Left lung (tissue), 10 donors: ENCODE measurements around the gene KLRB1. TPM values are rescaled to one million over a fixed set of nuclear protein-coding genes. Genes with fewer than 3 reads are reported as not detected.
A peak's percentile ranks its signal among the peaks of the same experiment; 100 is the strongest.

Experiments
- ATAC-seq: fragments of 200-7000 bp; cut with Tn5 transposase; one replicate; pipeline ENCODE4 v1.9.1; 2020; ENCODE audit warnings: moderate library complexity
- DNase-seq, 4 donors: peaks; one replicate each; pipeline ENCODE4 v3.0.0-alpha.2; 2013 to 2020
- H3K27ac ChIP-seq, 2 donors: fragments of 200-600 bp; sonication (generic) in 1 of 2; one replicate each; pipeline versions ENCODE4 v1.5.0 to v1.8.0; 2020 to 2021
- H3K27me3 ChIP-seq, 2 donors: fragments of 200-600 bp; sonication (generic) in 1 of 2; one replicate each; pipeline versions ENCODE4 v1.5.0 to v1.8.0; 2020 to 2021
- H3K36me3 ChIP-seq, 2 donors: fragments of 200-600 bp; sonication (generic) in 1 of 2; one replicate each; pipeline versions ENCODE4 v1.5.0 to v1.8.0; 2020 to 2021
- H3K4me1 ChIP-seq, 2 donors: fragments of 200-600 bp; one replicate each; pipeline ENCODE4 v1.8.0; 2021
- H3K4me3 ChIP-seq, 2 donors: fragments of 200-600 bp; sonication (generic) in 1 of 2; one replicate each; pipeline versions ENCODE4 v1.5.0 to v1.8.0; 2020 to 2021; ENCODE audit warnings: mild to moderate bottlenecking in 1 of 2
- H3K9me3 ChIP-seq, 2 donors: fragments of 200-600 bp; sonication (generic) in 1 of 2; one replicate each; pipeline versions ENCODE4 v1.5.0 to v1.8.0; 2020 to 2021
- CTCF ChIP-seq, 2 donors: fragments of 200-600 bp; sonication (generic) in 1 of 2; IDR thresholded peaks; one replicate each; pipeline versions ENCODE4 v1.5.0 to v1.8.0; 2021; ENCODE audit warnings: antibody characterized with exemption in 2 of 2
- intact Hi-C, 2 donors: fragments of 100-400 bp; cut with DNase I; formaldehyde crosslinking; loops; one replicate each; pipeline versions ENCODE4 v1.11.2 to v1.14.2; 2022
- polyA plus RNA-seq, 6 donors: library from polyadenylated mRNA; unstranded; fragments of 120-200 nt; gene quantifications; one replicate each; pipeline ENCODE4 v1.2.1, GENCODE V29; 2013; ENCODE audit not compliant: insufficient read length in 6 of 6
- total RNA-seq, 2 donors: library from RNA; stranded (reverse); fragmentation: NEBNext Ultra II Directional; extraction: Animal tissue kit (Norgen Biotek cat#: 25700); gene quantifications; one replicate each; pipeline ENCODE4 v1.2.1, GENCODE V29; 2021
- donor health status: DM: no; HTN: yes; CAD: no.
- donor health status: DM: no; HTN: no; CAD: no.

KLRB1 gene
- total and polyA plus RNA-seq, 8 donors: 1.8 to 3.8 (median 2.7) TPM

- no peak for ATAC-seq
- no peak overlapping the region for H3K4me3 ChIP-seq
Observed at GRCh38 chr12:9642606-9643265, 35.0 kb upstream of the KLRB1 start.

GRCh38 chr12:9640024-9640423, 32.3 kb upstream of the KLRB1 start:
- DNase-seq: no peak
- intact Hi-C loops: no loop called here

More at GRCh38 chr12:9642606-9643265, 35.0 kb upstream of the KLRB1 start:
- H3K36me3 ChIP-seq: no peaks in the 10 kb centered on the region
- no peaks in the 10 kb centered on the region for H3K27me3 ChIP-seq
- no peak for DNase-seq
- no peaks in the 10 kb centered on the region for H3K9me3 ChIP-seq
- peaks cover 0 to 11% of the 10 kb centered on the region in 2 donors for H3K4me1 ChIP-seq
- H3K27ac ChIP-seq: no peak overlapping the region
- intact Hi-C loops: no loop called here
- no peak for TF ChIP-seq CTCF (IDR thresholded peaks at IDR 0.05)

GRCh38 chr12:9636851-9637206, 29.1 kb upstream of the KLRB1 start:
- no peaks in the 10 kb centered on the region for H3K9me3 ChIP-seq
- TF ChIP-seq CTCF (IDR thresholded peaks at IDR 0.05): no peak
- H3K27me3 ChIP-seq: no peaks in the 10 kb centered on the region
- H3K4me3 ChIP-seq: no peak overlapping the region
- peaks cover 0 to 29% of the 10 kb centered on the region in 2 donors for H3K4me1 ChIP-seq
- DNase-seq: no peak
- no peak for ATAC-seq
- H3K27ac ChIP-seq: peak overlapping the region in 1 of 2 donors; percentile 46
- H3K36me3 ChIP-seq: no peaks in the 10 kb centered on the region
- intact Hi-C loops: no loop called here

More at GRCh38 chr12:9640024-9640423, 32.3 kb upstream of the KLRB1 start:
- Histone ChIP-seq H3K9me3 (no peaks in the 10 kb centered on the region), H3K27ac (no peak overlapping the region), H3K4me3 (no peak overlapping the region), H3K27me3 (no peaks in the 10 kb centered on the region), H3K36me3 (no peaks in the 10 kb centered on the region), H3K4me1 (peaks cover 0 to 18% of the 10 kb centered on the region in 2 donors)
- no peak for ATAC-seq
- no peak for TF ChIP-seq CTCF (IDR thresholded peaks at IDR 0.05)

- H3K4me3 ChIP-seq: no peak overlapping the region
- intact Hi-C loops: no loop called here
Observed at GRCh38 chr12:9636150-9636850, 28.6 kb upstream of the KLRB1 start.

More at GRCh38 chr12:9636150-9636850, 28.6 kb upstream of the KLRB1 start:
- no peak for ATAC-seq
- no peaks in the 10 kb centered on the region for H3K36me3 ChIP-seq
- no peak for DNase-seq
- H3K4me1 ChIP-seq: peaks cover 0 to 29% of the 10 kb centered on the region in 2 donors
- H3K27ac ChIP-seq: peak overlapping the region in 1 of 2 donors; percentile 46
- H3K27me3 ChIP-seq: no peaks in the 10 kb centered on the region
- no peak for TF ChIP-seq CTCF (IDR thresholded peaks at IDR 0.05)
- no peaks in the 10 kb centered on the region for H3K9me3 ChIP-seq
